Measurements from ENCODE around the gene SBSN.

SBSN gene

DNA sequence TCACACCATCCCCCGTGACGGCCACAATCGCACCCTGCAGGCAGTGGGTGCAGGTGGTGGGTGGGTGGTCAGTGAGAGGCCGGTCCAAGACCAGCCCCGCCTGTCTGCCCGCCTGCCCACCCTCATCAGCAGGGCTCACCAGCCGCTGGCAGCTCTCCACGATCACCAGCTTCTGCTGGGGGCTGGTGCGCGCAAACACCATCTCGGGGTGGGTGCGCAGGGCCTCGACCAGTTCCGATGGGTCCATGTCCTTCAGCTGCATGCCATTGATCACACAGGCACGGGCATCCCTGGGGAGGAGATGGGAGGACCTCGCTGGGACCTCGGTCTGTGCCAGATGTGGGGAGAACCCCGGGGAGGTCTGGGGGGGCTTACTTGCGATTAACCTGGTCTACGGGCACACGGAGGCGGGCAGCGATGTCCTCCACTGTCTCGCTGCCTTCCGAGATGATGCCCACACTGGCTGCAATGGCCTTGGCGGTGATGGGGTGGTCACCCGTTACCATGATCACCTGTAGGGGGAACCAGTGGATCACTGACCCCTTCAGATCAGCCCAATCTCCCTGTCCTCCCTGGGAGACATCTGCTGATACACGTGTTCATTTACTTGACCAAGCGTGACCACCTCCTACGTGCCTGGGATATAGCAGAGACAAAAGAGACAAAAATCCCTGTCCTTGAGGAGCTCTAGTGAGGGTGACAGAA lies 27.3 kb upstream of the SBSN start:
- in situ Hi-C loops (cut with HindIII; ENCODE audit: low sequenced_read_pairs): no loop called here

DNA sequence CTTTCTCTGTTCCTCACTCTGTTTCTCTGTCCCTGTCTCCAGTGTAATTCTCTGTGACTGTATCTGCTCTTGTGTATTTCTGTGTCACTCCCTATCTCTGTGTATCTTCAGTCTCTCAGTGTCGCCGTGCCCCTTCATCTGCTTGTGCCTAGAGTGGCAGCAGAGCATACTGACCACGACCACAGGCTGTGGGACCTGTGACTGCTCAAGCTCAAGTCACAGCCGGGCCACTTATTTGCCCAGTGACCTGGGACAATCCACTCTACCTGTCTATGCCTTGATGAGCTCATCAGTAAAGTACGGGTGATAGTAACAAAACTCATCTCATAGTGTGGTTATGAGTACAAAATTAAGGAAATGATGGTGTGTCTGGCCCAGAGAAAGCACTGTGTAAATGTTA lies 26.0 kb upstream of the SBSN start:
- in situ Hi-C loops (cut with HindIII; ENCODE audit: low sequenced_read_pairs): no loop called here

DNA sequence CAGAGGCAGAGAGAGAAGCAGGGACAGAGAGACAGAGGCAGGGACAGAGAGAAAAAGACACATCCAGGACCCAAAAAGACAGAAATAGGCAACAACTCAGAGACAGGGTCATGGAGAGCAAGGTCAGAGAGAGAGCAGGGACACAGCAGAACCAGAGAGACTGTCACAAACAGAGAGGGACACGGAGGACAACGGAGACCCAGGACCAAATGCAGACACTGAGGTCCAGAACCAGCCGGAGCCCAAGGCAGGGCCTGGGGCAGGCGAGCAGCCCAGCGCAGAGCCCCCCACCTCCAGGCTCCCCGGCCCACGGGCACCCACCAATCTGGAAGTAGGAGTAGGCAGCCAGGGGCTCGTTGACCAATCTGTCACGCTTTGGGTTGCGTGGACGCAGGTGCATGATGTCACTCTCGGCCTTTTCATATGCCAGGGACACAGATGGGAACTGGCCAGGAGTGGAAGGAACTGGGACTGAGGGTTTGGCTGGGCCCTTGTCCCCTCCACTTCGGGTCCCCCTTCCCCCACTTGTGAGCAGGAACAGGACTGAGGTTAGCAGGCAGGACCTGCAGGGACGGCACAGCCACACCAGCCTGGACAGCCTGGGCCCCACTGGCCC lies 25.4 kb upstream of the SBSN start:
- in situ Hi-C loops (cut with HindIII; ENCODE audit: low sequenced_read_pairs): no loop called here

DNA sequence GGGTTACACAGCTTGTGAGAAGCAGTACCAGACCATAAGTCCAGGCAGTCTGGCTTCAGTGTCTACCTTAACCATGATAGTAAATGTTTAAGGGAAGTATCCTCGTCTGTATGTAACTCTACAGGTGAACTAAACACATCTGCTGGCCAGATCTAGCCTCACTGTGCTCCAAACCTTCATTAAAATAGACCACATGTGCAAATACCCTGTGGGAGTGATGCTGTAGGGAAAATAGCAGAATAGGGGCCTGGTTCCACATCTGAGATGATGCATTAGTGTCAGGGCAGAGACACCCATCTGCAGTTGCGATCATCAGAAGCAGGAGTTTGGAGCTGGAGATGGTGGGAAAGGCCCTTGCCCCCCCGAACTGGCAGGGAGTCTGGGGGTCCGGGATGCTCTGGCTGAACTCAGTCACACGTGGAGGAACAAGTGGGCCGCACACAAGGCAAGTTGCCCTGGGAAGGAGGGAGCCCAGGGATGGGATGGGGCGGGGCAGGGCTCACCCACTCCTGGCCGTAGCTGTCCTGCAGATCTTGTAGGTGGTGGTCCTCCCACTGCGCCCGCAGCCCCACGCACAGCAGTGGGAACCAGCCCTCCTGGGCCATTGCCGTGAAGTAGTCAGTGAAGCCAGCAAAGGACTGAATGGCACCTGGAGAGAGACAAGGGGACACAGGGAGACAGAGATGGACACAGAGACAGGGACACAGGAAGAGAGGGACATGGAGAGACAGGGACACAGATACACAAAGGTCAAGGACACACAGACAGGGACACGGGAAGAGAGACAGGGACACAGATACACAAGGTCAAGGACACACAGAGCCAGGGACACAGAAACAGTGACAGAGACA lies 24.6 kb upstream of the SBSN start:
- in situ Hi-C loops (cut with HindIII; ENCODE audit: low sequenced_read_pairs): no loop called here

DNA sequence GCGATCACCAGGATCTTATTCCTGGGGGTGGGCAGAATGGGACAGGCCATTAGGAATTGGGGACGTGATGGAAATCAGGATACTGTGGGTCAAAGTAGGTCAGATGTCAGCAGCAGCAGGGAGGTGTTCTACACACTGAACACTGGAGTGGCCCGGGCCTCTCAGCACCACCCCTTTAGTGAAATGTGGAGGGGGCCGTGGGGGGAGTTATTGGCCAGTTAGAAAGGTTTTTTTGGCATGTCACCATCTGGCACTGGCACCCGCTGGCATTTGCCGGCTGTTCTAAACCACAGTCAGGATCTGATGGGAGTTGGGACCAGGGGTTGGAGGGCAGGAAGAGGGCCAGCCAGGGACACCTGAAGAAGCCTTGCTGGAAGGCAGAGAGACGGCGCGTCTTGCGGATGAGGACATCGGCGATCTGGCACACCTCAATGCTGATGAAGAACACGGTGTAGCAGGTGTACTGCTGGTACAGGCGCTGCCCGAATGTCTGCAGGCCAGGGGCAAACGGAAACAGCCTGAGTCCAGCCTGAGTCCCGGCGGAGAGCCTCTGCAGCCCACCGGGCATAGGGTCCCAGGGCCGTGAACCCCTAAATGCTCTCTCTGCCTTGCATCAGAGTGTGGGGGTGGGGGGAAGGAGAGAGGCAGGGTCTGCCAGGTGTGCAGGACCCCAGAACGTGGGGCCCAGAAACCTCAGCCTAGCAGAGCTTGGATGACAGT lies 23.1 kb upstream of the SBSN start:
- in situ Hi-C loops (cut with HindIII; ENCODE audit: low sequenced_read_pairs): no loop called here

DNA sequence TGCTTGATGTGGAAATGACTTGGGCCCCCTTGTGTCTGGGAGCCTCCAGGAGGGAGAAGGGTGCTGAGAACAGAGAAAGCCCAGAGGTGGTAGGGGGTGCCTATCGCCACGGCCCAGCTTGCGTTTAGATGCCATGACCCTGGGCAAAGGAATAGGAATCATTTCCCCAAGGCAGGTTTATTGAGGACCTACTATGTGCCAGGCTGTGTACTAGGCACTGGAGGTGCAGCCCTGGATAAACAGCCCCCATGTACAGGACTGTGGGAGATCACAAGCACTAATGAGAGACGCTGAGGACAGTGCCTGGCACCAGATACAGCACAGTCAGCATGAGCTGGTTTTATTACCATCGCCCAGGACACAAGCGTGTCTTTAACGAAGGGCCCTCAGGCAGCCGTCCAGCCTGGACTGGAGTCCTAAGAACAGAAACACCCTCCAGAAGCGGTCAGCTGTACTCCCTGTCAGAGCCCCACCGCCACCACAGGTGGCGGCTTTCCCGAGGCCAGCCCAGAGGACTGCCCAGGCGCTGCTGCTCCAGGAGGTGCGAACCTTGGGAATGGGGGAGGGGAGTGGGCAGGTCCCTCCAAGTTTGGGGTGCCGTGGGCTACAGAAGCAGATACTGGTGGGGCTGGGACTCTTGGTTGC lies 21.9 kb upstream of the SBSN start:
- in situ Hi-C loops (cut with HindIII; ENCODE audit: low sequenced_read_pairs): no loop called here

DNA sequence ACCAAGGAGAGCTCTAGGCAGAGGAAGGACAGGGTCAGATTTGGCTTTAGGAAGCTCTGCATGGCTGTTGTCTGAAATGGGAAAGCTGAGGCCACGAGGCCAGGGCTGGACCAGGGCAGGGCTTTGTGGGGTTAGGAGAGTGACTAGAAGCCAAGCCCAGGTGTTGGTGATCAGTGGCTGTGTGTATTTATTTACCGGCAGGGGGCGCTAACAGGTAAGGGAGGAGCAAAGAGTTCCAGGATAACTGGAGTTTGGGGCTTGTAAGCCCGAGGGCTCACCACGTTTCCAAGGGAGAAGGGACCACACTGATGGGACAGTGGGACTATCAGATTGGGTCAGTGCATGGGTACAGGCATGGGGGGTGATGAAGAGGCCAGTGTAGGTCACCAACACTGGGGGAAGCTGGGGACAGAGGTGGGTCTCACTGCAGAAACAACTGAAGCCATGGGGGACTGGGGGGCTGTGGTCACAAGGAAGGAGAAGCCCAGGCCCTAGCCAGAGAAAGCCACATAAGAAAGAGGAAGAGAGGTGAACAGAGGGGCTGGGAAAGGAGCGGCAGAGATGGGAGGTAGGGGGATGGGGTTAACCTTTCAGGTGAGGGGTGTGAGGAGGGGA lies 21.2 kb upstream of the SBSN start:
- in situ Hi-C loops (cut with HindIII; ENCODE audit: low sequenced_read_pairs): no loop called here

DNA sequence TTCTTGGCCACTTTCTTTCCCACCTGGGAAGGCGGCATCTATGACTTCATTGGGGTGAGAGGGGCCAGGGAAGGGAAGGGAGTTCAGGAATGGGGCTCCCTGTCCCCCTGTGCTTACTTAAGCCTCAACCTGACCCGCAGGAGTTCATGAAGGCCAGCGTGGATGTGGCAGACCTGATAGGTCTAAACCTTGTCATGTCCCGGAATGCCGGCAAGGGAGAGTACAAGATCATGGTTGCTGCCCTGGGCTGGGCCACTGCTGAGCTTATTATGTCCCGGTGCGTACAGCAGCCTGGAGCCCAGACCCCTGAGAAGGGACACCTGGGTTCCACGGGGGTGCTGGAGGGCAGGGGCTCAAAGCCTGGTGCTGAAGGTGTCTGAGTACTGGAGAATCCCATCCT lies 18.4 kb upstream of the SBSN start:
- in situ Hi-C loops (cut with HindIII; ENCODE audit: low sequenced_read_pairs): no loop called here

DNA sequence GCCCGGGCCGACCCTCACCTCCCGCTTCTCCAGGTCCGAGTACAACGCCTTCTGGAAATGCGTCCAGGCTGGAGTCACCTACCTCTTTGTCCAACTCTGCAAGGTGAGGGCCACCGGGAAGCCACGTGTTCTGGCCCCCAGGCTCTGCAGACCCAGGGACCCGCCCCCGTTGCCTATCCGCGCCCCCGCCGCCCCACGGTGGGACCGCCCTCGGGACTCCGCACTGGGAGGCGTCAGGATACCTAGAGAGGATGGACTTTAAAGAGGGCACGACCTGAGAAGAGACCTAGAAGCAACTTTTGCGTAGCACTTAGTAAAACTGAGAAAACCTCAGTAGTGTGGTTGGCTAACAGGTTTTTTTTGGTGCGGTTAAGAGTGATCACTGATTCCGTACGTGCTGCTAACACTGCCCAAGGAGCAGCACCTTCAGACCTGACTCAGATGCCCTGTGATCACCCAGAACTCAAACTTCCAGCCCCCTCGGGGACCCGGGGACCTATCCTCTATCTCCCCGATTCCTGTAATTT lies 17.8 kb upstream of the SBSN start:
- in situ Hi-C loops (cut with HindIII; ENCODE audit: low sequenced_read_pairs): no loop called here

DNA sequence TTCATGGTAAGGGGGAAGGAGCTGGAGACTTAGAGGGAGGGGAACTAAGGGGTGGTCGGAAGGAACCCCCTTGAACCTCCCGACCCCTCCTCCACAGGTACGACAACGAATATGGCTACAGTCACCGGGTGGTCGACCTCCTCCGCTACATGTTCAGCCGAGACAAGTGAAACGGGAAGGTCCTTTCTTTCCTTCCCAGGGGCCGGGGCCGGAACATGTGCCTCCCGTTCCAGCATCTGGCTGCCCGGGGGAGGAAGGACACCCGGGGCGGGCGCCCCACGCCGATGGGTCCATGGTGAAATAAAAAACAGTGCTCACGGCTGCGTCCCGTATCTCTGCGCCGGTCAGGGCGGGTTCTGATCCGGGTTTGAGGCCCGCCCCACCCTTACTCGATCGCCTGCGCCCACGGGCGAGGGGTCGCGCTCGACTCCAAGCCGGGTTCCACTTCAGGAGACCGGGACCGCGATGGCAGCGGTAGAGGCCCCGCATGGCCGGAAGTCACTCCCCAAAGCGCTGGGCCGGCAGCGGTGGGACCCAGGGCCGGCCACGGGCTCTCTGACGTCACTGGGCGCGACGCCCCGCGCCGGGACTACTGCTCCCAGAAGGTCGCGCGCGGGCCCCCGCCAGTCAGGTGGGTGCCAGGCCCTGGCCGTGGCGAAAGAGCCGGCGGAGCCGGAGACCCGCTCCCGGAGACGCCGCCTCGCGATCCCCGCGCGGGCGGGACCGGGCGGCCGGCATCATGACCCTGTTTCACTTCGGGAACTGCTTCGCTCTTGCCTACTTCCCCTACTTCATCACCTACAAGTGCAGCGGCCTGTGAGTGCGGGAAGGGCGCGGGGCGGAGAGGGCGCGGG lies 17.1 kb upstream of the SBSN start, which contains the start of gene TMEM147:
Gene TMEM147, plus strand, starts transcription at position 626 of the 854 bp plus-strand sequence. Its CDS starts 114 bp downstream, at position 740.
- in situ Hi-C loops (cut with HindIII; ENCODE audit: low sequenced_read_pairs): no loop called here

DNA sequence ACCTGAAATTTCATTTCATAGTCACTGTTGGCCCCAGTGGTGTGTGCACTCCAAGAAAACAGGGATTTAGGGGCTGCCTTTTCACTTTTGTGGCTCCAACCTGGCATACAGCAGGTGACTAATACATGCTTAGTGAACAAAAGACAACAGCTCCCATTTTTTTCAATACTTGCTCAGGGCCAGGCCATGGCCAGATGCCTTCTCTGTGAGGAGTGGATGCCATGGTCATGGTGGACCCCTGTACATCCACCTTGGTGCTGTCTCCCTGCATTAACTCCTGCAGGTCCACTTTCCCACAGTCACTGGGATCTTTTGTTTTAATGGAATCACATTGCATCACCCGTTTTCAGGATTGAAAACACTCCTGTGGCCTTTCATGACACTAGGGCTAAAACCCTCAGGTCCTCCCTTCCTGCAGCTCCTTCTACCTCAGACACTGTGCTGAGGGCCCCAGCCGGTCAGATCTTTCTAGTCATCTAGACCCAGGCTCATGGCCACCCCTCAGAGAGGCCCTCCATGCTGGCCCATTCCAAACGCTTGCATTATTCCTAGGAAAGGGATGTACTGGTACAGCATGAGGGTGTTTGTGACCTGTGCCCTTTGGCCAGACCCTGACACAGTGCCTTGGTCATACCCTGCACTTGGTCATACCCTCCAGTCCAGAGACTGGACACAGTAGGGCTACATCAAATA lies 16.1 kb upstream of the SBSN start:
- in situ Hi-C loops (cut with HindIII; ENCODE audit: low sequenced_read_pairs): no loop called here

DNA sequence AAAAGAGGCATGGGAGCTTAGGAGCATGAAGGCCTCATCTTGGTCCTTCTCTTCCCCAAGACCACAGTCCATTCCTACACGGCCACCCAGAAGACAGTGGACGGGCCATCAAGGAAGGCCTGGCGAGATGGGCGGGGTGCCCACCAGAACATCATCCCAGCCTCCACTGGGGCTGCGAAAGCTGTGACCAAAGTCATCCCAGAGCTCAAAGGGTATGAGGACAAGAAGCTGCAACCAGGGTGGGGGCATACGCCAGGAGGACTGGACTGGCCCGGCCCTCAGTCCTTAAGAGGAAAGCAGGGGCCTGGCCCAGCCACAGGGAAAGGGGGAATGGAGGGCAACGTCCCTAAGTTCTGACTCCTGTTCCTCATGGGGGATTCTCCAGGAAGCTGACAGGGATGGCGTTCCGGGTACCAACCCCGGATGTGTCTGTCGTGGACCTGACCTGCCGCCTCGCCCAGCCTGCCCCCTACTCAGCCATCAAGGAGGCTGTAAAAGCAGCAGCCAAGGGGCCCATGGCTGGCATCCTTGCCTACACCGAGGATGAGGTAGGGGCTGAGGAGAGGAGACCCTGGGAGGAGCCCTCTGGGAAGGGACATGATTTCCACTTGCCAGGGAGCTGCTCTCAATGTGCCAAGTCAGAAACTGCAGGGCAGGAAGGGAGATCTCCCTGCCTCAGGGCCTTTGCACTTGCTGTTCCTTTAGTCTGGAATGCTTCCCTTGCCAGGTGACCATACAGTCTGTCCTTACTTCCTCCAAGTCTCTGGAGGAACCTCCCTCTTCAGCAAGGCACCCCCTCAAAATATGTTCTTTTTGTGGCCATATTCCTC lies 15.4 kb upstream of the SBSN start:
- in situ Hi-C loops (cut with HindIII; ENCODE audit: low sequenced_read_pairs): no loop called here

DNA sequence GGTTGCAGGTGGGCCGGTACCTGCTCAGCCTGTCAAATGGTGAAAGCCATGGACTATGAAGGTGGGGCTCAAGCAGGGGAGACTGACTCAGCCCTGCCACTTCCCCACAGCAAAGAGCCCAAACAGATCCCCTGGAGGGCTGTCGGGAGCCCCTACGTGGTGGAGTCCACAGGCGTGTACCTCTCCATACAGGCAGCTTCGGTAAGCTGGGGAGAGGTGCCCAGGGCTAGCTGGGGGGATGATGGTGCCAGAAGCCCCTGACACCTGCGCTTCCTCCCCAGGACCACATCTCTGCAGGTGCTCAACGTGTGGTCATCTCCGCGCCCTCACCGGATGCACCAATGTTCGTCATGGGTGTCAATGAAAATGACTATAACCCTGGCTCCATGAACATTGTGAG lies 14.1 kb upstream of the SBSN start:
- in situ Hi-C loops (cut with HindIII; ENCODE audit: low sequenced_read_pairs): no loop called here

DNA sequence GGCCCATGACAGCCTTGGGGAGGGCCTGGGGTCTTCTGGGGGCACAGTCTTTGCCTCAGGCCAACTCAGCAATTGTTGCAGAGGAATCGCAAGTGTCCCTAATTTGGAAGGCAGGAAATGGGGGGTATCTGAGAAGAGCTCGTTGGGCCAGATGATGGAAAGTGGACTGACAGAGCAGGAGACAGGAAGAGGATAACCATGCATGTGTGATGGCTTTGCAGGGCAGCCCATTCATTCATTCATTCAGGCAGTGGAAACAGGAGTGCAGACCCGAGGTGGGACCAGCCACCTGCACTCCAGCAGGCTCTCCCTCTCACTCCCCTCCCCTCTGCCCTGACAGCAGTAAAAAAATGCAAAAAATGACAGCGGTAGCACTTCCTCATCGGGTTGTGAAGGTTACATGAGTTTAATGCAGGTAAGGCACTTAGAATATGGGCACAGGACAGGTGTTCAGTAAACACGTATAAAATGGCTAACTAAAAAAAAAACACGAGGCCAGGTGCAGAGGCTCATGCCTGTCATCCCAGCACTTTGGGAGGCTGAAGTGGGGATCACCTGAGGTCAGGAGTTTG lies 12.3 kb upstream of the SBSN start:
- in situ Hi-C loops (cut with HindIII; ENCODE audit: low sequenced_read_pairs): no loop called here

DNA sequence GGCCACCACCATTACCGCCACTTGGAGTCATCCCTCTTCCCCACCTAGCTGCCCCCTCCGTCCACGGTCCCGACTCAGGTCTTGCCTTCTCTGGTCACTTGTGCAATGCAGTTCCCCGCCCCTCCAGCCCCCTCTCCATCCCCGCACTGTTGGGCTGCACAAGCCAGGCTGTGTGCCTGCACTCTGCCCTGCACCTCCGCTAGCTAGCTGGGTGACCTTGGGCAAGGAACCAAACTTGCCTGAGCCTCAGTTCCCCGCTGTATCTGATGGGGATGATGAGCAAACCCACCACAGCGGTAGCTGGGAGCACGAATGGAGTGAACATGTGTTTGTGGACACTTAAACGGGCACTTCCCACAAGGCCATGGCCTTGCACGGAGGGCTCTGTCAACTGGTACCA lies 11.7 kb upstream of the SBSN start:
- in situ Hi-C loops (cut with HindIII; ENCODE audit: low sequenced_read_pairs): no loop called here

DNA sequence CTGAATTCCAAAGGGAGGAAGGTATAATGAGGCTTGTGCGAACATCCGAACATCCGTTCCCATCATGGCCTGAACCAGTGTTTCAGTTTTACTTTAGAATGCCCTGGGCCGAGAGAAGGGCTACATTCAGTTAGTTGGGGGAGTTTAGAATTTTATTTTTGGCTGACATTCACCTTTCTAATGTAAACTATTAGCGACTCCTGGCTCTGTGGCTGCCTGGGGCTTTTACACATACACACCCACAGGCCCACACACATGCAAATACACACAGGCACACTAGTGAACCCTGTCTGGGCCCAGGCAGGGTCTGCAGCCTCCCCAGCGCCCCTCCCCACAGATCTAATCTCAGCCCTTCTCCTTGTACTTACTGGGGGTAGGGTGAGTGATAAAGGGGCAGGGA lies 11.2 kb upstream of the SBSN start:
- in situ Hi-C loops (cut with HindIII; ENCODE audit: low sequenced_read_pairs): no loop called here

DNA sequence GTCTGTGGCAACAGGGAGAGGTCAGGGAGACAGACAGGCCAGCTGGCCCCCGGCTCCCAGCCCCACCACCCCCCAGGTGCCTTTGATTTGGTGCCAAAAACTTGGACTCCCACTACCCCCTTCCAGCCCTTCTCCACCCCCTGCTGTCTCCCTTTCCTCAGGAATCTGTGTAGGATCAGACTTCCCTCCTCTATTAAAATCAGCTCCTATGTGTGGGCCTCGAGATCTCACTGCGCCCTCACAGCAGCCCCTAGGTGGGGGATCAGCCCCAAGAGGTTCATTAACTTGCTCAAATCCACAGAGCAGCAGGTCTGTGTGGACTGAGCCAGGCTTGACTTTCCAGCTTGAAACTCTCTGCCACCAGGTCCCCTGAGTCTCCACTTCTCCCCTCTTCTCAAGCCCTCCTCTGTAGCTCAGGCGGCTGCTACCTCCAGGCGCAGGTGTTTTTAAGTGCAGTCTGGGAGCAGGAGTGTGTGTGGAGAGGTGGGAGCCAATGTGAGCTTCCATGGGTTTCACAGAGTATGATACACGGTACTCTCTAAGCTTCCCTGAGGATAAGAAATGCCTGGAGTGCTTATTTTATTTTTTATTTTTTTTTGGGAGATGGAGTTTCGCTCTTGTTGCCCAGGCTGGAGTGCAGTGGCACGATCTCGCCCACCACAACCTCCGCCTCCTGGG lies 6.8 kb upstream of the SBSN start:
- in situ Hi-C loops (cut with HindIII; ENCODE audit: low sequenced_read_pairs): no loop called here
